AG09309 (cell line): ENCODE data around the gene WNT3A.

ENCODE experiments used
- DNase-seq: peaks from one replicate; pipeline ENCODE4 v3.0.0-alpha.2; 2010; ENCODE audit warnings: low read depth
- H3K4me3 ChIP-seq: 2 replicates; pipeline ENCODE4 v1.5.1; 2011; ENCODE audit warnings: mild to moderate bottlenecking, low read depth, low read length, moderate library complexity; ENCODE audit not compliant: control insufficient read depth
- CTCF ChIP-seq: IDR thresholded peaks from 2 replicates; pipeline ENCODE4 v1.5.1; 2011; ENCODE audit warnings: mild to moderate bottlenecking, low read depth, low read length, inconsistent platforms; ENCODE audit not compliant: insufficient read depth, control insufficient read depth; ENCODE audit errors: missing control alignments

The WNT3A gene

DNA sequence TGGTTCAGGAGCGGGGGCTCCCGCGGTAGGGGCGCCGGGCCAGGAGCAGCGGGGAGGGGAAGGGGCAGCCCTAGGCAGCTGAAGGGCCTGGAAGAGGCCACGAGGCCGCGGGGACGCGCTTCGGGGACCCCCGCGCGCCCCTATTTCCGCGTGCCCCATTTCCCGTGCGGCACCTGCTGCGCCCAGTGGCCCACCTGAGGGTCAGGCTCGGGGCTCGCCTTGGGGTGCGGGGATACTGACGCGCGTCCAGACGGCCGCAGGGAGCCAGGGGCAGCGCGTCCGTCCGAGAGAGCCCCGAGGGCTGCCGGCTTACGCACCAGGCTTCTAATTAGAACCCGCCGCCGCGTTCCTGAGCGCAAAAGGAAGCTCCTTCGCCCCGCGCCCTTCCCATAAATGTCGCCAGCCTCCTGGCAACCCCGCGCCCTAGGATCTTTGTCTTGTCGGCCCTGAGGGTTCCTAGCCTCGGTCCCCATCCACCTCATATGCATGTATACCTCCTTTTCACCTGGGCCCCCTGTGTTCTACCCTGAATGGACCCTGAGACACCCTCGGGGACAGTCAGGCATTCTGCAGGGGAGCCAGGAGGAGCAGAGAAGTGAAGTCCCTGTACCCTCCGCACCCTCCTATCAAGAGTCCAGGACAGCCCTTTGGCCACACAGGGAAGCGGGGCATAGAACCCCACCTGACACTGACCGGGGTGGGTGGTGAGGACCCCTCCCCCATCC is 1.8 kb downstream of the WNT3A start:
- TF ChIP-seq CTCF: no peak
- no peak for DNase-seq
- H3K4me3 ChIP-seq: no peak overlapping the region

GRCh38 chr1:228009116-228009827 is 2.5 kb downstream of the WNT3A start:
- TF ChIP-seq CTCF: no peak
- no peak overlapping the region for H3K4me3 ChIP-seq
- no peak for DNase-seq

GRCh38 chr1:228009828-228010775 is 3.3 kb downstream of the WNT3A start:
- H3K4me3 ChIP-seq: no peak overlapping the region
- DNase-seq: no peak

GRCh38 chr1:228010921-228011320 is 4.1 kb downstream of the WNT3A start:
- no peak overlapping the region for H3K4me3 ChIP-seq
- no peak for DNase-seq
- TF ChIP-seq CTCF: no peak

More at GRCh38 chr1:228009828-228010775, 3.3 kb downstream of the WNT3A start:
- TF ChIP-seq CTCF: no peak

GRCh38 chr1:228011721-228012311 is 5.0 kb downstream of the WNT3A start:
- no peak for DNase-seq
- H3K4me3 ChIP-seq: no peak overlapping the region
- no peak for TF ChIP-seq CTCF

DNA sequence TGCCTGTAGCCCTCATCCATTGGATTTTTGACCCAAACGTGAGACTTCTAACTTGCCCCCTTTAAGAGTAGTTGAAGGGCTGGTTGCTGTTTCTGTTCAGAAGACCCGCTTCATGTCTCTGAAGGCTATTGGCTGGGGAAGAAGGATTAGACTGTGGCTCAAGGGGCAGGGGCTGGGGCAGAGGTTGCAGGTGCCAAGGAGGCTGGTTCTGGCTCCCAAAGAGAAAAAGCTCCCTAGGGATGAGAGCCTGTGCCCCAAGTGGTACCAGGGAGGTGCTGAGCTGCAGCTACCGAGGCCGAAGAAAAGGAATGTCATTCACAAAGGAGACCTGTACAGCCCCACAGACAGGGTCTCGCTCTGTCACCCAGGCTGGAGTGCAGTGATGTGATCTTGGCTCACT is 5.8 kb downstream of the WNT3A start:
- no peak for TF ChIP-seq CTCF
- DNase-seq: no peak
- H3K4me3 ChIP-seq: no peak overlapping the region
